ENCODE results near the gene FREM2.

DNA sequence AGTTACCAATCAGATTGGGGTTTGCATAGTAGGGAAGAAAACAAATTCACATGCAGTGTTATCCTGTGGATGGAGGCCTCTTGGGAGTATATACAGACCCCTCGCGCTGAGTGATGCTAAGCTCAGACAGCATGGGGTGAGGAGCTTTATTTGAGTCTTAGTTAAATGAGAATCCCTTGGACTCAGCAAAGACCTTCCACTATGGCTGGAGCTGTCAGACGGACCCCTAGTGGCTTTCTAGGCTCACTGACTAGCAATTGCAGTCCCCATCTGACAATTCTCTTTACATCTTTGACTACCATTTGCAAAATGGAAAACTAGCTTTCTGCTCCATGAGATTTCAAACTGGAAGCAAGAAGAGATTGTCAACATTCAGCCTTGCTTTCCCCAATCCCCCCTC, 213.3 kb downstream of the FREM2 start:
- TF ChIP-seq, protein P1, sequence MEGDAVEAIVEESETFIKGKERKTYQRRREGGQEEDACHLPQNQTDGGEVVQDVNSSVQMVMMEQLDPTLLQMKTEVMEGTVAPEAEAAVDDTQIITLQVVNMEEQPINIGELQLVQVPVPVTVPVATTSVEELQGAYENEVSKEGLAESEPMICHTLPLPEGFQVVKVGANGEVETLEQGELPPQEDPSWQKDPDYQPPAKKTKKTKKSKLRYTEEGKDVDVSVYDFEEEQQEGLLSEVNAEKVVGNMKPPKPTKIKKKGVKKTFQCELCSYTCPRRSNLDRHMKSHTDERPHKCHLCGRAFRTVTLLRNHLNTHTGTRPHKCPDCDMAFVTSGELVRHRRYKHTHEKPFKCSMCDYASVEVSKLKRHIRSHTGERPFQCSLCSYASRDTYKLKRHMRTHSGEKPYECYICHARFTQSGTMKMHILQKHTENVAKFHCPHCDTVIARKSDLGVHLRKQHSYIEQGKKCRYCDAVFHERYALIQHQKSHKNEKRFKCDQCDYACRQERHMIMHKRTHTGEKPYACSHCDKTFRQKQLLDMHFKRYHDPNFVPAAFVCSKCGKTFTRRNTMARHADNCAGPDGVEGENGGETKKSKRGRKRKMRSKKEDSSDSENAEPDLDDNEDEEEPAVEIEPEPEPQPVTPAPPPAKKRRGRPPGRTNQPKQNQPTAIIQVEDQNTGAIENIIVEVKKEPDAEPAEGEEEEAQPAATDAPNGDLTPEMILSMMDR (IDR thresholded peaks at IDR 0.05), result no peak
- TF ChIP-seq POLR2A (IDR thresholded peaks at IDR 0.05), result no peak

Data from esophagus squamous epithelium (tissue), 4 donors.